Activated T-cell treated with anti-CD3 and anti-CD28 coated beads, Interleukin-2, amount 50 U/mL, for 24 hours (primary cell): ENCODE results near the gene AHCYL2.
"Not testable (repeated sequence)": the region's sequence is repeated elsewhere in the genome, so short reads cannot be mapped to it uniquely, and the experiment has no call there.

Source experiments
- DNase-seq: peaks from one replicate; pipeline ENCODE4 v3.0.0-alpha.2; 2020
- H3K27ac Mint-ChIP-seq: 2 replicates; pipeline ENCODE4 v1.8.0; 2020; ENCODE audit warnings: mild to moderate bottlenecking, mixed read lengths
- H3K27me3 Mint-ChIP-seq: 2 replicates; pipeline ENCODE4 v1.8.0; 2020; ENCODE audit warnings: mixed read lengths
- H3K36me3 Mint-ChIP-seq: 2 replicates; pipeline ENCODE4 v1.8.0; 2020; ENCODE audit warnings: low read depth, mixed read lengths
- H3K4me1 Mint-ChIP-seq: 2 replicates; pipeline ENCODE4 v1.8.0; 2020; ENCODE audit warnings: low read depth, mixed read lengths
- H3K4me3 Mint-ChIP-seq: 2 replicates; pipeline ENCODE4 v1.8.0; 2020; ENCODE audit warnings: mild to moderate bottlenecking, moderate library complexity, mixed read lengths
- H3K9me3 Mint-ChIP-seq: 2 replicates; pipeline ENCODE4 v1.8.0; 2020; ENCODE audit warnings: mixed read lengths

Gene AHCYL2

DNA sequence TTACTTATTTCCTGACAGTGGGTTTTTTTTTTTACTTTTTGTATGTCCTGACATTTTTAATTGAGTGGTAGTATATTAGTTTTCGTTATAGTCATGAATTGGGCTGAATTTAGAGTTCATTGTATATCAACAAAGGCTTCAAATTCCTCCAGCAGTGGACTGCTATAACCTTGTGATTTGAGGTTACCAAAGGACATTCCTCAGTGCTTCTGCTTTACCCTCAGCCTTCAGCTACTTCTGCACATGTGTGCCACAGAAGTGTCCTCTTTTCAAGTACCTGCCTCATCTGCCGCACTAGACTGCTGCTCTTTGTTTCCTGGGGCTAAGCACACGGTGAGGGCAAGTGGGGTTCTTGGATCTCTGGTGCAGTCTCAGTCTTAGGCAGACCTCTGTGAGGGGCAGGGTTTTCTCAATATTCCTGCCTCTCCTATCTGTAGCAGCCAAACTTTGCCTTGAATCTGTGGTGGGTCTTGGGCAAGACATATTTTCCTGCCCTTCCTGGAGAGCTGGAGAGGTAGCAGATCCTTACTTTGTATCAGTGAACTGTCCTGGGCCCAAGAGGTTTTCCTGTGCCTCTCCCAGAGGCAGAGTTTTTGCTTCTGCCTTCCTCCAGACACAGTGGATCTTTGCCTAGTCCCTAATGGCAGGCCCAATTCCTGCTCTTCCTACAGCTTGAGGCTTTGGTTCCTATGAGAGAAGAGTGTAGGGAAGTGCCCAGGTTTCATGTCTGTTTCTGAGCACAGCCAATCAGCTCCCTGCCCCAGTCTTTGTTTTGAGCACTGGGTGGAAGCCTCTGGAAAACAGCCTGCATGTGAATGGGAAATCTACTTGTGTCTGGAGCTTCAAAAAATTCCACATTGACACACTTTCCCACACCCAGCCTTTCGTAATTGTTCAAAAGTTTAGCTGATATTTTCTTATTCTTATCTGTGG is 170.4 kb downstream of the AHCYL2 start:
- Mint-ChIP-seq H3K4me3 (no peak overlapping the region), H3K9me3 (no peaks in the 10 kb centered on the region), H3K36me3 (peaks cover 36% of the 10 kb centered on the region), H3K4me1 (no peaks in the 10 kb centered on the region), H3K27me3 (no peaks in the 10 kb centered on the region), H3K27ac (no peak overlapping the region)
- no peak for DNase-seq

DNA sequence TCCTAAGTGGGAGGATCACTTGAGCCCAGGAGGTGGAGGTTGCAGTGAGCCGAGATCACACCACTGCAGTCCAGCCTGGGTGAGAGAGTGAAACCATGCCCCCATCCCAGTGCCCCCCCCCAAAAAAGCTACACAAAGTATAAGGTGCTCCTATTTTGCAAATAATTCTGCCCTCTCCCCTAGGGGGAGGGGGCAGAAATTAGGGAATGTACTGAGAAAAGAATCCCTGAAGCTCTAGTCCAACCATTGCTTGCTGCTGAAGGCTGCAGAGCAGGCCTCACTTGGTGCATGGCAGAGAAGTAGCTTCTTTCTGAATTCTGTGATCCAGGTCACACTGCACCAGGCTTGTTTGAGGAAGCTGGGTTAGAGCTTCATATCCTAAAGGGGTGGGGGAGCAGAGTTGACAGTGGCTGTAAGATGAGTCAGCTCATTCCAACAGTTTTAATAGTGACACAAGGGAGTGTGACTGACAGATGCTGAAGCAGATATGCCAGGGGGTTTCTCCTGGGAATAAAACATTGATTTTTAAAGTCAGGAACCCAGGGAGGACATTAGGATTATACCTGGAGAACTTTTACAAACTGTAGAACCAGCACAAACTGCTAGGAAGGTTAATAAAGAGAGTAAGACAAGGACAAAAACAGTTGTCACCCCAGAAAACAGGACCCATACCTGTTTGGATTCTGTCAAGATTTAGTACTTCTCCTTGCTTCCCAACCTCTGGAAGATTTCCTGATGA is 176.6 kb downstream of the AHCYL2 start:
- no peaks in the 10 kb centered on the region for H3K27me3 Mint-ChIP-seq
- H3K27ac Mint-ChIP-seq, result no peak overlapping the region
- H3K4me3 Mint-ChIP-seq, result no peak overlapping the region
- DNase-seq, result no peak
- H3K4me1 Mint-ChIP-seq, result peaks cover 37% of the 10 kb centered on the region
- no peaks in the 10 kb centered on the region for H3K9me3 Mint-ChIP-seq
- H3K36me3 Mint-ChIP-seq, result peaks cover 51% of the 10 kb centered on the region

DNA sequence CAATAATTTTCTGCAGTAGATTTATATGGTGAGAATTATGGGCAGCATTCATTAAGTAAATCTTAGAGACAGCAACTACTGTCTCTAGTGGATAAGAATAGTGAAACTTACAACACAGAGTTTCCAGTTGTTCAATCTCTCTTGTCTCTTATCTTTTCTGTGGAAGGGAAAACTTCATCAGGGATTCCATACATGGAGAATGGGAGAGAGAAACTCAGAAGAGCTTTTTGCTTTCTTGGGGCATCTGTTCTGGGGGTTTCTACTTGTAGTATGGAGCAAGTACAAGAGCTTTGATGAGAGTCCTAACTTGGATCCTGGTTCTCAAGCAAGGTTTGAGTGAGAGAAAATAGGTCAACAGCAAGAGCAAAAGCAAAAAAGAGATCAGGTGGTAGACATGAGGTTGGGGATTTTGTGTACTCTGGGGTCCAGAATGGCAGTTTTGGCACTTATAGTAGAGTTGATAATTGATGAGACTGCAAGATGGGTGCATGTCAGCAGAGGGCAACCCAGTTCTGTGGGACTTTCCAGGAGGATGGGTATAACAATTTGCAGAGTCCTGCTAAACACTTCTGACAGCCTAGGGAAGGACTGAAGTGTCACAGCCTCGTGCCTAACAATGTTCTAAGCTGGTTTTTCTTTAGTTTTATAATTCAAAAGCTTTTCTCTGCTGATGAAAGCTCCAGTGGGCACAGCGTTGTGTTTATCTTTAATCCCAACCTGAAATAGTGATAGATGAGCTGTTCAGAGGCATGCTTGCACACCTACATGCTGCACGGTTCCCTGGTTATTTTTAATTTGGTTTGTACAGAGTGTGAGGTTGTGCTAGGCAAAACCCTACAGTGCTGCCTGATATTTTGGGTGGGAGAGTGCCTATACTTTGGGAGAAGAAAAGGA is 177.4 kb downstream of the AHCYL2 start:
- peak; percentile 33 for DNase-seq
- peak overlapping the region; percentile 9 for H3K27ac Mint-ChIP-seq

DNA sequence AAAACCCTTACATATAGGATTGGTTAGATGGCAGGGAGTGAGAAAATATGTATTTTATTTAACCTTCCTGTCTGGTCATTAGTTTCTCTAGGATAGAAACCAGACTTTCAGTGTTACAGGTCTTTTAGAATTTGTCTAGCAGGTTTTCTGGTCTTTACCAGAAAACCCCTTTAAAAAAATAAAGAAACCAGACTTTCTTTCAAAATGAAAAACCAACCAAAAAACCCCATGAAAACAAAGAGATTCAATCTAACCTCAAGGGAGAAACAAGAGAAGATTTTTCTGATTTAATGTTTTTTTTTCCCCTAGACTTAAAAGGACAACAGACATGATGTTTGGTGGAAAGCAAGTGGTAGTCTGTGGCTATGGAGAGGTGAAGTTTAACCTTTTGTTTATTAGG is 180.7 kb downstream of the AHCYL2 start:
- Mint-ChIP-seq H3K27ac (peak overlapping the region; percentile 37), H3K4me3 (no peak overlapping the region), H3K36me3 (peaks cover 57% of the 10 kb centered on the region), H3K4me1 (peaks cover 37% of the 10 kb centered on the region), H3K27me3 (no peaks in the 10 kb centered on the region), H3K9me3 (no peaks in the 10 kb centered on the region)
- DNase-seq, result no peak

More for the DNA sequence above, 177.4 kb downstream of the AHCYL2 start:
- Mint-ChIP-seq H3K27me3 (no peaks in the 10 kb centered on the region), H3K4me1 (peaks cover 37% of the 10 kb centered on the region), H3K4me3 (no peak overlapping the region), H3K36me3 (peaks cover 44% of the 10 kb centered on the region), H3K9me3 (no peaks in the 10 kb centered on the region)

DNA sequence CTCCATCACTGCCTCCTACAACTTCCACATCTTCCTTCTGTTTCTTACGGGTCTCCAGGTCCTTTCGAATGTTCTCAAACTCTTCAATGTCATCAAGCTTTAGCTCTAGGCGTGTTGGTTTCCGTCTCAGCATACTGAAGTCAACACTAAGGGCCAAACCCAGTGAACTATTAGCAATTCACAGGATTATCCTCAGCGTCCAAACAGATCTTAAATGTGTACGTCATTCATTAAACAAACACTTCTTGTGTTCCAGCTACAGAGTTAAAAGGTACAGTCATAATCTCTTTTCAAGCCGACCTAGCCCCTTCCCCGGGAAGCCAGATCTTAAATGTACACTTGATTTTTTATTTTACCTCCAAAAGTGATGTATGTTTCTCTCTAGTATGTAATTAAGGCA is 185.4 kb downstream of the AHCYL2 start:
- not testable (repeated sequence) for H3K9me3 Mint-ChIP-seq, H3K27ac Mint-ChIP-seq, H3K27me3 Mint-ChIP-seq, DNase-seq, H3K4me3 Mint-ChIP-seq
- H3K4me1 Mint-ChIP-seq, result peaks cover 14% of the 10 kb centered on the region
- peaks cover 72% of the 10 kb centered on the region for H3K36me3 Mint-ChIP-seq

DNA sequence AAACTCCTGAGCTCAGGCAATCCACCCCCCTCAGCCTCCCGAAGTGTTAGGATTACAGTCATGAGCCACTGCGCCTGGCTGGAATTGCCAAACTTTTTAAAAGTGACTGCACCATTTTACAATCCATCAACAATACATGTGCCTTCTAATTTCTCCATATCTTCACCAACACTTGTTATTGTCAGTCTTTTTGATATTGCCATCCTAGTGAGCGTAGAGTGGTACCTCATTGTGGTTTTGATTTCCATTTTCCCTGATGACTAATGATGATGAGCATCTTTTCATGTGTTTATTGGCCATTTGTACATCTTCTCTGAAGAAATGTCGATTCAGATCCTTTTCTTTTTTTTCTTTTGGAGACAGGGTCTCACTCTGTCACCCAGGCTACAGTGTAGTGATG is 187.7 kb downstream of the AHCYL2 start:
- DNase-seq, result no peak
- Mint-ChIP-seq H3K27me3 (no peaks in the 10 kb centered on the region), H3K9me3 (peaks cover 6% of the 10 kb centered on the region), H3K36me3 (peaks cover 62% of the 10 kb centered on the region), H3K4me3 (no peak overlapping the region), H3K4me1 (peaks cover 4% of the 10 kb centered on the region), H3K27ac (no peak overlapping the region)

DNA sequence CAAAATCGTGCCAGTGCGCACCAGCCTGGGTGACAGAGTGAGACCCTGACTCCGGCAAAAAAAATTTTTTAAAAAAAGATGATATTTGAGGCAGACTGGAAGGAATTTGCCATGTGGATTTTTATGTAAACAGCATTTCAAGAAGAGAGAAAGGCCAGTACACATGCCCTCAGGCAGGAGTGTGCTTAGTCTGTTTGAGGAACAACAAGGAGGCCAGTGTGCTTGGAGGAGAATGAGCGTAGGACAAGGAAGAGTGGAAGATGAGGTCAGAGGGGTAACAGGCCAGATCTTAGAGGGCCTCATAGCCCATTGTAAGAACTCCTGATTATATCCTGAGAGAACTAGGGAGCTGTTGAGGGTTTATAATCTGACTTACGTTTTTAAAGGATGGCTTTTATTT is 192.2 kb downstream of the AHCYL2 start:
- Mint-ChIP-seq H3K9me3 (peaks cover 4% of the 10 kb centered on the region), H3K27ac (no peak overlapping the region), H3K36me3 (peaks cover 29% of the 10 kb centered on the region)

DNA sequence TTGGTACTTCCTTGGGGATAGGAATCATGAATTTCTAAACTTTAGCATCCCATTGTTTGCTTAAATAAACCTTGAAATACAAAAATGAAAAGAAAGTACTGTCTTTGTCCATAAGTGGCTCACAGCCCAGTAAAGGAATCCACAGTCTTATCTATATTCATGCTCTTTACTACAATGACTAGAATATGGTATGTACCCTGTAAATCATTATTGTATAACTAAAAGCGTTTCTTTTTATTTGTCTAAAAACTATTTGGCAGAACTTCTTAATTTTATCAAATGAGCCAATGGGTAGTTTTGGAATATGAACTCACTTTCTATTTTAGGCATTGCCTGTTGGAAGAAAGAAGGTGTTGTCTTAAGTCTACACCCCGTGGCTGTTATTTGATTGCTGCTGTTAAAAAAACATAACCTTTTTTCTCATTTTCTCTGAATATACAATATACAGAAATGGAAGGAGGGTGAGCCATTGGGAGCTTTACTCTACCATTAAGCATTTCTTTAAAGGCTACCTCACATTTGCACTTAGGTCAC is 197.0 kb downstream of the AHCYL2 start:
- H3K4me3 Mint-ChIP-seq, result no peak overlapping the region
- no peaks in the 10 kb centered on the region for H3K9me3 Mint-ChIP-seq
- no peak for DNase-seq
- peaks cover 39% of the 10 kb centered on the region for H3K36me3 Mint-ChIP-seq
- H3K27ac Mint-ChIP-seq, result no peak overlapping the region
- peaks cover 2% of the 10 kb centered on the region for H3K4me1 Mint-ChIP-seq
- H3K27me3 Mint-ChIP-seq, result no peaks in the 10 kb centered on the region

More for the DNA sequence above, 192.2 kb downstream of the AHCYL2 start:
- no peak overlapping the region for H3K4me3 Mint-ChIP-seq
- peaks cover 4% of the 10 kb centered on the region for H3K4me1 Mint-ChIP-seq
- H3K27me3 Mint-ChIP-seq, result no peaks in the 10 kb centered on the region
- no peak for DNase-seq

DNA sequence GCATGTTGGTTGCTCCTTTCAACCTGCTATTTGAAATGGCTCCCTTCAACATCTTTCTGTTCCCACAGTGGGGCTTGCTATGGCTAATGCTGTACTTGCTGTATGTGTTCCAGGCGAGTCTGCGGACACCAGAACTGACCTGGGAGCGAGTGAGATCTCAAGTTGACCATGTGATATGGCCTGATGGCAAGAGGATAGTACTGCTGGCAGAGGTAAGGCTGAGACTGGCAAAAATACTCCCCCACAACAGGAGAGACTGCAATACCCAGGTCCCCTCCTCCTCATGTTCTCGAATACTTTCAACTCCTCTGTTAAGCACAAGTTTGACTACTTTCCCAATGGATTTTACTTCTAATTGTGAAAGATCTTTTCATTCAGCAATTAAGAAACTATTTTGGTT is 197.9 kb downstream of the AHCYL2 start:
- no peaks in the 10 kb centered on the region for H3K9me3 Mint-ChIP-seq
- no peak overlapping the region for H3K27ac Mint-ChIP-seq
- no peak overlapping the region for H3K4me3 Mint-ChIP-seq
- no peaks in the 10 kb centered on the region for H3K27me3 Mint-ChIP-seq
- DNase-seq, result no peak
- H3K4me1 Mint-ChIP-seq, result peaks cover 2% of the 10 kb centered on the region
- H3K36me3 Mint-ChIP-seq, result peaks cover 43% of the 10 kb centered on the region

DNA sequence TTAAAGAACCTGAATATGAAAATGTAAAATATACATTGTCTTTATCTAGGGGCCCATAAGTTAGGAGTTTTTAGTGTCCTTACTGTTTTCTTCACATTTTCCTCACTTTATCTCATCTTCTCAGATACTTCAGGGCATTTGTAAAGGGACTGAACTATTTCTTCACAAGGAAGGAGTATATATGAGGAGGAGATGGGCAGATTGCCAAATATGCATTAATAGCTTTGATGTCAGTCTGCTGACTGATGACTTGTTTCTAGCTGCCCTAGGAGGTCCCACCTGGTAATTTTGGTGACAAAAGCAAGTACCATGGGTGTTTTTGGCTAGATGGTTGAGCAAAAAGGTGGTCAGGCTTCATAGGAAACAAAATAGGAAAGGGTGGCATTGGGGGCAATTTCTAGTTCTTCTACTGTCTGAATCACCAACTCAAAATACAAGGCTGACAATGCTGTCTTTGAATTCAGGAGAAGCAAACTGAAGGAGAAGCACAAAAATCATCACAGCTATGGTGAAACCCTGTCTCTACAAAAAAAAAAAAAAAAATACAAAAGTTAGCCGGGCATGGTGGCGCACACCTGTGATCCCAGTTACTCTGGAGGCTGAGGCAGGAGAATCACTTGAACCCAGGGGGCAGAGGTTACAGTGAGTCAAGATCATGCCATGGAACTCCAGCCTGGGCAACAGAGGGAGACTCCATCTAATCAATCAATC is 199.0 kb downstream of the AHCYL2 start:
- Mint-ChIP-seq H3K36me3 (peaks cover 45% of the 10 kb centered on the region), H3K4me3 (no peak overlapping the region), H3K9me3 (no peaks in the 10 kb centered on the region), H3K27me3 (no peaks in the 10 kb centered on the region), H3K27ac (no peak overlapping the region), H3K4me1 (peaks cover 2% of the 10 kb centered on the region)
- DNase-seq, result no peak

DNA sequence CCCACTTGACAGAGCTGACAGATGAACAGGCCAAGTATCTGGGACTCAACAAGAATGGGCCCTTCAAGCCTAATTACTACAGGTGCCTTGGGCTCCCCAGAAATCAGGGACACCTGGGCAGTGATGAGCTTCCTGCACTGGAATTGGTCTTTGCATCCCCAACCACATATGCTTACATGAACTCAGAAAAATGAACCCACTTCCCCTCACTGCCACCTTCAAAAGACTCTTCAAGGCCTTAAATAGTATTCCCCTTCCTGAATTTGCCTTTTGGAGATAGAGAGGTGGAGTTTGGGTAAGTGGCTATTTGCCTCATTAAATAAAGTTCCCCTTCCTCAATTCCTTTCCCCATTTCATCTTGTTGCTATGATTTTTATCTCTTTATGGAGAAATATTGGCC is 201.7 kb downstream of the AHCYL2 start:
- H3K4me3 Mint-ChIP-seq, result no peak overlapping the region
- no peak for DNase-seq
- H3K9me3 Mint-ChIP-seq, result no peaks in the 10 kb centered on the region
- H3K36me3 Mint-ChIP-seq, result peaks cover 42% of the 10 kb centered on the region
- peaks cover 2% of the 10 kb centered on the region for H3K4me1 Mint-ChIP-seq
- H3K27ac Mint-ChIP-seq, result peak overlapping the region; percentile 22
- H3K27me3 Mint-ChIP-seq, result no peaks in the 10 kb centered on the region

DNA sequence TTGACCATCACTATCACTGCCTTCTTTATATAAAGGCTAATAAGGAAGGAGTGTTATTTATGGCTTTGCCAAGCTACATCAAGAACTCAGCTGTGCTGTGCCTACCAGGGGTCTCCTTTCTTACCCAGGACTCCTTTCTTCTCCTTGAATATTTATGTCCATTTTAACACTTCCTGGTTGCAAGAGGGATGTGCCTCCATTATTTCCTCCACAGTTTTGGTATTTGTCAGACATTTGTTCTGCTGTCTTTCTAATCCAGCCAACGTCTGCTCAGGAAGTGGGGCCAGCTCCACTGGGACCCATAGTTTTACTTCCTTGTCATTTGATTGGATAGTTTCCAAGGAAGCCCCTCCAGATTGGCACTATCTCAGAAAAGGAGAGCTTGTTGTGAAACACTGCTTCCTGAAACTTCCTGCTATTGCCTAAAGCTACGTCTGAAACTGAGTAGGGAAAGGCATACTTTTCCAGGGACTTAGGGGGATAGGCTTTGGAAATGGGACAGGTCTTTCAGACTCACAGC is 202.8 kb downstream of the AHCYL2 start:
- Mint-ChIP-seq H3K27me3 (peaks cover under 1% of the 10 kb centered on the region), H3K36me3 (peaks cover 39% of the 10 kb centered on the region), H3K27ac (no peak overlapping the region), H3K4me3 (no peak overlapping the region), H3K4me1 (peaks cover 2% of the 10 kb centered on the region), H3K9me3 (no peaks in the 10 kb centered on the region)
- no peak for DNase-seq

DNA sequence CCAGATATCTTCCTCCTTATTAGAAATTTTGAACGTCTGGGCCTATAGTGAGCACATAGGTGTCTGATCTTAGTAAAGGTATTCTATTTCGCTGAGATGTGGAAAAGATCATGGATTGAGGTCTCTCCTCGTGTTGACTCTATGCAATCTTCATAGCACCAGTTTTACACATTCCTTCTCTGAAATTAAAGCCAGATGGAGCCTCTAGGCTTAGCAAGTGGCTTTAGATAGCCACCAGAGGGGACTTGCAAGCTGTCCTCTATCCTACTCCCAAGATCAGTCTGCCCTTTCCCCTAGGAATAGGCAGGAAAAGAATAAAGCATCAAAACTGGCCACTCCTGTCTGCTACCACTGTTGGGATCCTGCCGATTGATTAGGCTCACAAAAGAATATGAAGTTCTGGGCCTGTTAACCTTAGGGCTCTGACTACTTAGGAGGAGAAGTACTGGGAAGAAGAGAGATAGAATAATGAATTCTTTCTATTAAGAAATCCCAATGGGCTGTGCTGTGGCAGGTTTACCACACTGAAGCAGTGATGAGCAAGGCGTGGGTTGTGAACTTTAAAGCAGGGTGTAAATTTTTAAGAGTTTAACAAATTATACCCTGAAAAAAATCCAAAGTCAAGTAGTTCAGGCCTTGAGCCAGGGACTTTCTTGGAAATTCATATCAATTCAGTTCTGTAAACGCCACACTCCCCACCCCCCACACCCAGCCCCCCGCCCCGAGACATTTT is 207.2 kb downstream of the AHCYL2 start:
- no peak for DNase-seq
- peaks cover 9% of the 10 kb centered on the region for H3K27me3 Mint-ChIP-seq
- H3K36me3 Mint-ChIP-seq, result peaks cover 33% of the 10 kb centered on the region
- H3K4me1 Mint-ChIP-seq, result peaks cover 32% of the 10 kb centered on the region
- H3K9me3 Mint-ChIP-seq, result no peaks in the 10 kb centered on the region
- H3K27ac Mint-ChIP-seq, result no peak overlapping the region
- no peak overlapping the region for H3K4me3 Mint-ChIP-seq
